ENCODE results near the gene EMP3.

GRCh38 chr19:48371367-48371766, 46.0 kb downstream of the EMP3 start:
- TF ChIP-seq CTCF (IDR thresholded peaks at IDR 0.05) (no peak), POLR2A (IDR thresholded peaks at IDR 0.05) (no peak)

All from heart left ventricle (tissue), 13 donors.